Frontal cortex (tissue), 4 donors: ENCODE data around the gene BAK1. TPM values are rescaled to one million over a fixed set of nuclear protein-coding genes. Genes with fewer than 3 reads are reported as not detected.
"Not testable (repeated sequence)": the region's sequence is repeated elsewhere in the genome, so short reads cannot be mapped to it uniquely, and the experiment has no call there.

Experiments
- DNase-seq, 2 donors: peaks; one replicate each; pipeline ENCODE4 v3.0.0; 2012; ENCODE audit warnings: low spot score in 2 of 2
- FAIRE-seq: peaks from 2 replicates; lab custom pipeline; 2012; peaks lifted over from hg19 to GRCh38; lab: Jason Lieb, UNC
- total RNA-seq: library from RNA; depleted of rRNA; stranded (reverse); fragments of >200 nt; gene quantifications from one replicate; pipeline ENCODE4 v1.2.3, GENCODE V29; 2014
- donor health status: control.
- donor health status: control.
- donor health status: control.

BAK1 gene
- total RNA-seq, 1 donor from 2014 or later: 2.9 TPM

DNA sequence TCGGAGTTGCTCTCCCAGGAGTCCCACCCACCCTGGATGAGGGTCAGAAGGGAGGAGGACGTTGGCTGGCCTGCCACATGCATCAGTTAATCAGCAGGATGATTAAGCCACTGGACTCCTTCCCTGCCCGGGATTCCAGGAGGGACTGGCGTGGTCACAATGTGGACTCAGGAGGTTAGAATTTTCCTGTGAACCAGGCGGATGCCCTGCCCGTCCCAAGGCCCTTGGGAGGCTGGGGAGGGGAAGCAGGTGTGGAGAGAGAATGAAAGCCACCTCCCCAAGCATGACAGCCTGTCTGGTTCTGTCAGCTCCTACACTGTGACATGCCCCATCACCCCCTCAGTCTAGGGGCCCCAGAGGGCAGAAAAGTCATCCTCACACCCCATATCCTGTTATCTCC is 29.5 kb upstream of the BAK1 start:
- no peak for FAIRE-seq
- DNase-seq: no peak

DNA sequence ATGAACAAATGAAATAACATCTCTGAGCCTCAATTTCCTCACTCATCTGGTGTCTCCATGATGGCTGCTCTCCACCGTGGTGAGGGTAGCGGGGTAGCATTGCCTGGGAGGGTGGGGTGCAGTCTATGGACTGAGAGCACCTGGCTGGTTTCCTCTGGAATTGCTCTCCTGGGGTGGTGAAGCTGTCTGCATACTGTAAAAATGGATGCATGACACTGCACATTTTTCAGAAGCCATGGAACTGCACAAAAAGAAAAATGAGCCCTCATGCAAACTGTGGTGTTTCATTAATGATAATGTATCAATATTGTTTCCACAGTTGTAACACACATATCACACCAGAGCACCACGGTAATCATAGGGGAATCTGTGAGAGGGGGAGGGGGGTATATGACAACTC is 28.9 kb upstream of the BAK1 start:
- FAIRE-seq (no peak), DNase-seq (no peak)

DNA sequence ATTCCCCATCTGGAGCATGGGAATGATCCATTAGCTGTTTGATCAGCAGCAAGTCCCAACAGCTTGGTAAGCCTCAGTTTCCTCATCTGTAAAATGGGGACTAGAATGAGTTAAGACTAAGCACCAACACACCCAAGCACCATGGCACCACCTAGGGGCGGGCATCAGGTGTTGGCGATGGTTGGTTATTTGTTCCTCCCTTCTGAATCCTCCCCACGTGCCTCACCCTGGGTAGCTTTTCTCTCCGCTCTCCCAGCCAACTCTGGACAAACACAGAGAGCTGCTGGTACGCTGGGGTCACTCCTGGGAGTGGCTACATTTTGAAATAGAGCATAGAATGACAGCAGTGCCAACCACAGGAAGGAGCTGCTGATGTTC is 27.7 kb upstream of the BAK1 start:
- no peak for FAIRE-seq
- DNase-seq: no peak

DNA sequence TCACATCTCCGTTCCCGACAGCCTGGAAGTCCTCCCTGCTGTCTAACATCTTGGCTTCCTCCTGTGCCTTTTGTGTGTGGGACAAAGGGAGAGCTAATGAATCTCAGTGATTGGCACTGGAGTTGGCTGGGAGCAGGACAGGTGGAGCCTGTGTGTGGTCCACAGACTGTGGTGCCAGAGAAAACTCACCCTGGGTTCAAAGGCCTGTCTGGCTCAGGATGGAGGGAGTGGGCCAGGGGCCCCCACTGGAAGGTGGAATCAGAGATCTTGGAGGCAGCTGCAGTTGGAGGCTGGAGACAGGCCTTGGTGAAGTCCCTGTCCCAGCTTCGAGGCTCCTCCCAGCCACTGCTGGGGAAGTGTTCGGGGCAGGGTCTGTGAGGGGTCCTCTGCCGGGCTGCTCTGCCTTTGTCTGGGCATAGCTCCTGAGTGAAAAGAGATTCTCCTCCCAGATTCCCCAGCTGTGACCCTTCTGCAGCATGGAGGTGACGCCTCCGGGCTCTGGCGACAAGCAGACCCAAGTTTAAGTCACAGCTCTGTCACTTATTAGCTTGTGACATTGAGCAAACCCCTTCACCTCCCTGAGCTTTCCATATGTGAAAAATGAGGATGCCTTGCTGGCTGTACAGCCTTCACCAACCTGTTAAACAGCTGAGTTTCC is 27.2 kb upstream of the BAK1 start:
- no peak for DNase-seq
- FAIRE-seq: no peak

DNA sequence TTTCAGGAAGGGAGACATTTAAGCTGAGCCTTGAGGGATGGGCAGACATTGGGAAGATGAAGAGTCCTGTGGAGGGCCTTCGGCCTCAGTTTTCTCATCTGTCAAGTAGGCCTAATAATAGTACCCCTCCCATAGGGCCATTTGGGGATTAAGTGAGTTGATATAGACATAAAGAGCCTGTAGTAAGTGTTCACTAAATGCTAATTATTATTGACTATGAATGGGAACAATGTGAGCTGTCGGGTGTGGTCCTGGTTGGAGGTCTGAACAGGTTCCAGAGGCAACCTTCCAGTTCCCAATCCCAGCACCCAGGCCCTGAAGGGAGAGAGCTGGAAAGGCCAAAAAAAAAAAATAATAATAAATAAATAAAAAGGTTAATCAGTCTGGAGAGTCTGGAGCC is 26.6 kb upstream of the BAK1 start:
- FAIRE-seq (no peak), DNase-seq (no peak)

DNA sequence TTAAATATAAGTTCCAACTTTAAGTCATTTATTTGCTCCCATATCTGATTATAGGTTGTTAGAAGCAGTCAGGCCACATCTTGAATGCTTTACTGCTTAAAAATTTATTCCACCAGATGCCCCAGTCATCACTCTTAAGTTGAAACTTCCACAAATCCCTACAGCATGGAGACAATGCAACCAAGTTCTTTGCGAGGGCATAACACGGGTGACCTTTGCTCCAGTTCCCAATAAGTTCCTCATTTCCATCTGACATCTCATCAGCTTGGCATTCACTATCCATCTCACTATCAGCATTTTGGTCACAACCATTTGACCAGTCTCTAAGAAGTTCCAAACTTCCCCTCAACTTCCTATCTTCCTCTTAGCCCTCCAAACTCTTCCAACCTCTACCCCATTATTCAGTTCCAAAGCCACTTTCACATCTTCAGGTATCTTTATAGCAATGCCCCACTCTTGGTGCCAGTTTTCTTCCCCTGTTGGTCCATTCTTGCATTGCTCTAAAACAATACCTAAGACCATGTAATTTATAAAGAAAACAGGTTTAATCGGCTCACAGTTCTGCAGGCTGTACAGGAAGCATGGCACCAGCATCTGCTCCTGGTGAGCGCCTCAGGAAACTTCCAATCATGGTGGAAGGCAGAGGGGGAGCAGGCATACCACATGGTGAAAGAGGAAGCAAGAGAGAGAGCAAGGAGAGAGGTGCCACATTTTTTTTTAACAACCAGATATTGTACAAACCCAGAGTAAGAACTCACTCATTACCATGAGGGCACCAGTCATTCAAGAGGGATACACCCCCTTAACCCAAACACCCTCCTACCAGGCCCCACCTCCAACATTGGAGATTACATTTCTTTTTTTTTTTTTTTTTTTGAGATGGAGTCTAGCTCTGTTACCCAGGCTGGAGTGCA is 25.1 kb upstream of the BAK1 start:
- DNase-seq (no peak), FAIRE-seq (no peak)

DNA sequence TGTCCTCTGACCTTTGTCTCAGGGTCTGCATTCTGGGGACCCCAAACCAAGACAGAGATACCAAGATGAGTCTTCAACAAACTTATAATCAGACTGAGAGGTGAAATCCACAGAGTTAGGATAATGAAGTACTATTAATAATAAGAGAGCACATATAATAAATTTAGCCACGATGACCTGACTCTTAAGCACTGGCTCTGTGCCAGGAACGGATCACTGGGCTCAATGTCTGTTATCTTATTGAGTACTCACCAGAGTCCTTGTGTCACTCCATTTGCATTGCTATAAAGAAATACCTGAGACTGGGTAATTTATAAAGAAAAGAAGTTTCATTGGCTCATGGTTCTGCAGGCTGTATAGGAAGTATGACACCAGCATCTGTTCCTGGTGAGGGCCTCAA is 22.1 kb upstream of the BAK1 start:
- FAIRE-seq (no peak), DNase-seq (no peak)

DNA sequence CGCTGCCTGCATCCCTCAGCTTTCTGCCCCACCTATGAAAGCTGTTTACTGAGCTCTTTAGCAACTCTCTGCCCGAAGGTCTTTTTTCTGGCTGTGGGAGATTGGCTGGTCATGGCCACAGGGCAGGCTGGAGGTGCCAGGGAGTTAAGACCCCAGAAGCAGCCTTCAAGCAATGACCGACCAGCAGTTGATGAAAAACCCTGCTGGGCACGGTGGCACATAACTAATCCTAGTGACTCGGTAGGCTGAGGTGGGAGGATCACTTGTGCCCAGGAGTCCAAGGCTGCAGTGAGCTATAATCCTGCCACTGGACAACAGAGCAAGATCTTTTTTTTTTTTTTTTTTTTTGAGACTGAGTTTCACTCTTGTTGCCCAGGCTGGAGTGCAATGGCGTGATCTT is 20.7 kb upstream of the BAK1 start:
- DNase-seq (no peak), FAIRE-seq (no peak)

DNA sequence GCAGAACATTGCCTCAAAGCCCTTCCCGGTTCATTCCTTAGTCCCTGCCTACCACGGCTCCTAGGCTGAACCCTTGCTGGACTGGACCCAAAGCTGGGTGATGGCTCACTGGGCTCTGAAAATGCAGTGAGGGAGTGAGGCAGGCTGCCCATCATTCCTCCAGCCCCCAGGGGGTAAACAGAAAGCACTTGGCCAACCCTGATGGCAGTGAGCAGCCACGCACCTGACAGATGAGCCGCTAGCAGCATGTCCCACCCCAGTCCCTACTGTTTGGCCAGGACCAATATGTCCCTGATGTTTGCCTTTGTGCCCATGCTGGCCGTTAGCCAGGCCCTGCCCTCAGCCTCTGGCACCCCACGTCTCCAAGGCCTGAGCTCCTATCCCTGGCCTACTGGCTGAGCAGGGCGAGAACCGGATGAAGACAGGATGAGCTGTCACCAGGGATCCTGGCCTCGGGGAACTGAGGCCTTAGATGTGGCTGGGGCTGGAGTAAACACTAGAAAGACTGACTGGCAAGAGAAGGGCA is 19.4 kb upstream of the BAK1 start:
- no peak for FAIRE-seq

DNA sequence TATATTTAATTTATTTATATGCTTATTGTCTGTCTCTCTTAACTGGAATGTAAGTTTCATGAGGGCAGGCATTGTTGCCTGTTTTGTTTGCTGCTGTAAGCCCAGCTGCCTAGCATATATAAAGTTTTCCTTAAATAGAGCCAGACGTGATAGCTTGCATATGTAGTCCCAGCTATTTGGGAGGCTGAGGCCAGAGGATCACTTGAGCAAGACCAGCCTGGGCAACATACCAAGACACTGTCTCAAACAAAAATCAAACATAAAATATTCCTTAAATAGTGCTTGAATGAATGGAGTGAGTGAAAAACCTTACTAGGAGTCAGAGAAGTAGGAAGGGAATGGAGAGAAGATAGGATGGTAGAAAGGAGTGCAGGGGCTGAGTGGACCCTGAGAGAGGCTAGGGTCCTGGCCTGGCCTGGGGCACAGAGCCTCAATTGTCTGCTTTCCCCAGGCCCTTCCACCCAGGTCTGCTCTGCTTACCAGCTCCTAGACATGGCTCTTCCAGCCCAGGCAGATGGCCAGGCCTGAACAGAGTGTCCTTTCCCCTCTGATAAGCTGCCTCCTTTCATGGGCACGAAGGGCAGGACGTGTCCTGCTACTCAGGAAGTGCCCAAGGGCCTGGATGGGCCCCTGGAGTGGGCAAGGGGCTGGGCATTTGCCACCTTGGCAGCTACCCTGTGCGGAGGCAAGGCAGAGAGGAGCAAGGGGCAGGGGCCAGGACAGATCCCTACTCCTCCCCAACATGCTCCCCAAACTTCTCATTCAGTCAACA is 17.7 kb upstream of the BAK1 start:
- FAIRE-seq (no peak), DNase-seq (no peak)

More for the DNA sequence above, 19.4 kb upstream of the BAK1 start:
- DNase-seq: no peak

DNA sequence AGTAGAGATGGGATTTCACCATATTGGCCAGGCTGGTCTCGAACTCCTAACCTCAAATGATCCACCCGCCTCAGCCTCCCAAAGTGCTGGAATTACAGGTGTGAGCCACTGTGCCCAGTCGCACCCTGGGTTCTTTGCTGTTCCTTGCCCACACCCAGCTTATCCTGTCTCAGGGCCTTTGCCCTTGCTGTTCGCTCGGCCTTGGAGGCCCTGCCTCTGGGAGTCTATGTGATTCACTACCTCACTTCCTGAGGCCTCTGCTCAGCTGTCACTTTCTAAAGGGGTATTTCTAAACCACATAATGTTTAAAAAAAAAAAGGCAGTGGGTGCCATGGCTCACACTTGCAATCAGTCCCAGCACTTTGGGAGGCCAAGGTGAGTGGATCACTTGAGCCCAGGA is 16.8 kb upstream of the BAK1 start:
- FAIRE-seq, DNase-seq: not testable (repeated sequence)

DNA sequence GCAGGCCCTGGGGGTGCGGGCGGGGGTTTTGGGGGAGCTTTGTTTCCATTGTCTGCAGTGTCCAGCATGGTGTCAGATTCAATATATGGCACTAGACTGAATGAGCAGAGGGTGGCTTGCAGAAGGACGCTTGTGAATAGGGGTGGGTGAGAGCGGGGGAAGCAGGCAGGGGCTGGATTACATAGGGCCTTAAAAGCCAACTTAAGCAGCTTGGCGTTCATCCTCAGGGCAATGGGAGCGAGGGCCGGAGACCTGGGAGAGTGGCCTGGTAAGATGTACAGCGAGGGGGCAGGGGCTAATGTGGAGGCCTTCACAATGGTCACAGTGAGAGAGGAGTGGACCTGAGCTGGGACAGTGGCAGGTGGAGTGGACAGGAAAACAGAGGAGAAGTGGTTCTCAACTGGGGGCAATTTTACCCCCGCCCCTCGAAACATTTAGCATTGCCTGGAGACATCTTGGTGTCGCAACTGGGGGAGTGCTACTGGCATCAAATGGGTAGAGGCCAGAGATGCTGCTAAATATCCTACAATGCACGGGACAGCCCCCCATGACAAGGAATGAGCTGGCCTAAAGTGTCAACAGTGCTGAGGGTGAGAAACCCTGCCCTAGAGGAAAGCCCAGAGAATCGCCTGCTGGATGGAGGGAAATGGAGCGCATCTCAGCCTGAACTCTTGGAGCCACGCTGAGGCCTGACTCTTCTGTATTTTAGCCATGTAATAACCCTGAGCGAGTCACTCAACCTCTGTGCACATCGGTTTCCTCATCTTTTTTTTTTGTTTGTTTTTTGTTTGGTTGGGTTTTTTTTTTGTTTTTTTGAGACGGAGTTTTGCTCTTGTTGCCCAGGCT is 15.1 kb upstream of the BAK1 start:
- FAIRE-seq (no peak), DNase-seq (no peak)

DNA sequence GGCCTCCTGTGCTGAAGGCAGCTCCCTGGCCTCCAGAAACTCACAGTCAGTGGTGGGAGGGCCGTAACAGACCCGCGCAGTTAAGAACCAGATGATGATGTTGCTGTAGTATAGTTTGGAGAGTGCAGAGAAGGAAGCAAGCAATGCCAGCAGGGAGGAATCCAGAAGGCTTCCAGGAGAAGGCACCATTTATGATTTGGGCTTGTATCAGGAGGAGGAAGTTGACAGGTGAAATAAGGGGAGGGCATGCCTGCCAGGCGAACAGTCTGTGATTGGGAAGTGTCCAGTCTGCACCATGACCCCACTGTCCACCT is 13.3 kb upstream of the BAK1 start:
- DNase-seq: no peak
- FAIRE-seq: no peak

DNA sequence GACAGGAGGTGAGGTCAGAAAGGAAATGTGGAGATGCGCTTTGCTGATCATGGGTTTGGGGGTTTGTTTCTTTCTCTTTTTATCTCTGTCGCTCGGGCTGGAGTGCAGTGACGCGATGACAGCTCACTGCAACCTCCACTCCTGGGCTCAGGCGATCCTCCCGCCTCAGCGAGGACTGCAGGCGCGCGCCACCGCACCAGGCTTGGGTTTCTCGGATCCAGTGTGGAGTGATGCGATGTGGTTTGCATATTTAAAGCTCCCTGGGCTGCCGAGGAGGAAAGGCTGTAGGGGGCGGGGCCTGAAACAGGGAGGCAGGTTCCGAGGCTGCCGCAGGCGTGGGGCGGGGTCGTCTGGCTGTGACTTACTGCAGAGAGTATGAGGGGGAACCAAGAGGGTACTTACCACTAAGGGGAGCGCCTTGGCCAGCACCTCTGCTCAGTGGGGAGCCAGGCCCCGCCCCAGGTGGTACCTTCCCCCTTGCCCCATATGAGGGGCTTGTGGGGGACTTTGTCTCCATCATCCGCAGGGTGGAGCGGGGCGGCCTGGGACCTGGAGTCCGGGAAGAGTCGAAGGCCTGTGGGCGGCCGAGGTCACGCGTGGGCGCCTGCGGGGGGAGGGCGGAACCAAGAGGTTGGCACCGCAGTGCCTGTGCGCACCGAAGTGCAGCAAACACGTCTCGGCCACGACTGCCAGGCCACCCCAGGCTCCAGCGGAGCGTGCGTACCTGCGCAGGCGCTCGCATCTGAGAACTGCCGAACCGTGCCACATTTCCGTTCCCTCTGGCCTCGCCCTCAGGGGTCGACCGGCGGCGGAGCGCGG is 12.7 kb upstream of the BAK1 start:
- no peak for FAIRE-seq
- DNase-seq: no peak

DNA sequence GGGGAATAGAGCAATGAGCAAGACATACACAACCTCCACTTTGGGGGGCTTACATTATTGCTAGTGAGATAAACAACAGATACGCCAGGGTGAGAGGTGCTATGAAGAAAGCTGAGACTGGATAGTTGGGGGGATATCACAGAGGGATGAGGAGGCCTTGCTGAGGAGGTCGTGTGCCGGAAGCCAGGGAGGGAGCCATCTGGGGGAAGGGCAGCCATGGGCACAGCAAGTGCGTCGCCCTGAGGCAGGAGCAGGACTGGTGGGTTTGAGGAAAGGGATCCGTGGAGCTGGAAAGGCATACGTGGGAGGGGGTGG is 12.2 kb upstream of the BAK1 start:
- FAIRE-seq: no peak
- DNase-seq: no peak

DNA sequence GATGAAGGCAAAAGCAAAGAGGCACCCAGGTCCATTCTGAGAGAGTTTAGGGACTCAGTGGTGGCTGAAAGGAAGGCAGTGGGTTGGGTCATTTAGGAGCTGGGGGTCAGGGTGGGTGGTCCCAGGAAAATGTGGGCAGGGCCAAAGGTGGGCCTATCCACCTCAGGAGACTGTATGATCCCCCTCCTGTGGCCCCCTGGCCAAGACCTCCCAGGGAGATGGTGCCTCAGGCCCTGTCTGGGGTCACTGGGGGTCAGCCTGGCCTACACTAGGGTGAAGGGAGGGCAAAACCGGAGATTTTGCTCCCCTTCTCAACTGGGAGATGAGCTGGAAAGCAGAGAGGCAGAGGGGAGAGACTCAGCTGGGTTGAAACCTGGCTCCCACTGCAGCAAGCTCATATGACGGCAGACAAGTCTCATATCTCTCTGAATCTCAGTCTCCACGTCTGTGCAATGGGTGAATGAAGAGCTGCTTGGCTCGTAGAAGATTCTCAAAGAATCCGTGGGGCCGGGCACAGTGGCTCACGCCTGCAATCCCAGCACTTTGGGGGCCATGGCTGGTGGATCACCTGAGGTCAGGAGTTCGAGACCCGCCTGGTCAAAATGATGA is 11.5 kb upstream of the BAK1 start:
- no peak for FAIRE-seq
- DNase-seq: no peak

DNA sequence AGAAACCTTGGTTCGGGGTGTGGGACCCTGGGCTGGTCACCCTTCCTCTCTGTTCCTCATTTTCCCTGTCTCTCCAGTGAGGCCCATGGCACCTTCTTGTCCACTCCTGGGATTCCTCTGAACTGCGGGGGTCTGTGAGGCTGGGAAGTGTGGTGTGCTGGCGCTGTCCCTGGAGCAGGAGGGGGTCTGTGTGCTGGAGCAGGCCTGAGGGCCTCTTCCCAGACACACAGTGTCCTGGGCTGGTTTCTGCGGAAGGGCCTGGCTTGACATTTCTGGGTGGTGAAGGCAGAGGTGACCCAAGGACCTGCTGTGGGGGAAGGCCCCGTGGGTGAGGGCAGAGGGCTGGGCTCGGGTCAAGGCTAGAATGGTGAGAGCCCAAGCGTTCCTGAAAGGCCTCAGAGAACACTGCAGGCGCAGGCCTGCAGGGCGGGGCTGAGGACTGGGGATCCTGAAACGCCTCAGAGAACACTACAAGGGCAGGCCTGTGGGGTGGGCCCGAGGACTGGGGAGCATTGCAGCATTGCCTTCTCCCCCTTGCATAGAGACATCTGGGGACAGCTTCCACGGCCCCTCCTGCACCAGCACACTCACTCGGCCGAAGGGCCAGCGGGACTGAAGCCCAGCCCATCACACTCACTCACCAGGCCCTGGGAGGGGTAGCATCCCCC is 10.6 kb upstream of the BAK1 start:
- FAIRE-seq: no peak

More for the DNA sequence above, 10.6 kb upstream of the BAK1 start:
- no peak for DNase-seq
